Lower lobe of right lung (tissue), 2 donors: ENCODE results near the gene TRPM6. TPM values are rescaled to one million over a fixed set of nuclear protein-coding genes. Genes with fewer than 3 reads are reported as not detected.
A peak's percentile ranks its signal among the peaks of the same experiment; 100 is the strongest.

ENCODE experiments used
- ATAC-seq, 2 donors: fragments of 200-7000 bp; cut with Tn5 transposase; one replicate each; pipeline ENCODE4 v1.9.1; 2020 to 2022; ENCODE audit warnings: mild to moderate bottlenecking in 2 of 2, moderate library complexity in 2 of 2
- DNase-seq: peaks from one replicate; pipeline ENCODE4 v3.0.0-alpha.2; 2020
- H3K27ac ChIP-seq: fragments of 200-600 bp; one replicate; pipeline ENCODE4 v1.8.0; 2022
- H3K27me3 ChIP-seq: fragments of 200-600 bp; one replicate; pipeline ENCODE4 v1.8.0; 2022; ENCODE audit warnings: low read depth
- H3K36me3 ChIP-seq: fragments of 200-600 bp; one replicate; pipeline ENCODE4 v1.8.0; 2022; ENCODE audit warnings: mild to moderate bottlenecking
- H3K4me1 ChIP-seq: fragments of 200-600 bp; one replicate; pipeline ENCODE4 v1.8.0; 2022
- H3K4me3 ChIP-seq: fragments of 200-600 bp; one replicate; pipeline ENCODE4 v1.8.0; 2022; ENCODE audit warnings: mild to moderate bottlenecking
- H3K9me3 ChIP-seq: fragments of 200-600 bp; one replicate; pipeline ENCODE4 v1.8.0; 2022
- intact Hi-C: fragments of 100-400 bp; cut with DNase I; formaldehyde crosslinking; loops from one replicate; pipeline ENCODE4 v1.11.0; 2022
- long read RNA-seq: library from polyadenylated mRNA; unstranded; transcript quantifications from one replicate; pipeline ENCODE4 v2.0.0, GENCODE V29; 2021
- total RNA-seq: library from RNA; stranded (reverse); fragmentation: NEBNext Ultra II Directional; extraction: Animal tissue kit (Norgen Biotek cat#: 25700); gene quantifications from one replicate; pipeline ENCODE4 v1.2.1, GENCODE V29; 2021
- TF ChIP-seq, protein P1 (sequence below): fragments of 200-600 bp; IDR thresholded peaks from one replicate; pipeline ENCODE4 v1.8.0; 2022; ENCODE audit warnings: antibody characterized with exemption, mild to moderate bottlenecking
- donor health status: DM: no; HTN: yes; CAD: no; lungs with severe emphysema.

The TRPM6 gene
- total RNA-seq = 0.44 TPM
- long read RNA-seq = 0 reads

GRCh38 chr9:74887041-74887980 is at the start of gene TRPM6:
Gene TRPM6, minus strand, starts transcription at chr9:74887921. Its CDS starts 65 bp downstream, at chr9:74887856.
- Histone ChIP-seq H3K27ac (peak within 1 kb of the TSS; percentile 80), H3K36me3 (no peaks in the 10 kb centered on the region), H3K27me3 (no peaks in the 10 kb centered on the region), H3K9me3 (no peaks in the 10 kb centered on the region), H3K4me3 (peak within 1 kb of the TSS; percentile 63), H3K4me1 (peaks cover 8% of the 10 kb centered on the region)
- TF ChIP-seq, protein P1, sequence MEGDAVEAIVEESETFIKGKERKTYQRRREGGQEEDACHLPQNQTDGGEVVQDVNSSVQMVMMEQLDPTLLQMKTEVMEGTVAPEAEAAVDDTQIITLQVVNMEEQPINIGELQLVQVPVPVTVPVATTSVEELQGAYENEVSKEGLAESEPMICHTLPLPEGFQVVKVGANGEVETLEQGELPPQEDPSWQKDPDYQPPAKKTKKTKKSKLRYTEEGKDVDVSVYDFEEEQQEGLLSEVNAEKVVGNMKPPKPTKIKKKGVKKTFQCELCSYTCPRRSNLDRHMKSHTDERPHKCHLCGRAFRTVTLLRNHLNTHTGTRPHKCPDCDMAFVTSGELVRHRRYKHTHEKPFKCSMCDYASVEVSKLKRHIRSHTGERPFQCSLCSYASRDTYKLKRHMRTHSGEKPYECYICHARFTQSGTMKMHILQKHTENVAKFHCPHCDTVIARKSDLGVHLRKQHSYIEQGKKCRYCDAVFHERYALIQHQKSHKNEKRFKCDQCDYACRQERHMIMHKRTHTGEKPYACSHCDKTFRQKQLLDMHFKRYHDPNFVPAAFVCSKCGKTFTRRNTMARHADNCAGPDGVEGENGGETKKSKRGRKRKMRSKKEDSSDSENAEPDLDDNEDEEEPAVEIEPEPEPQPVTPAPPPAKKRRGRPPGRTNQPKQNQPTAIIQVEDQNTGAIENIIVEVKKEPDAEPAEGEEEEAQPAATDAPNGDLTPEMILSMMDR = no peak
- intact Hi-C loops = no loop called here
- DNase-seq (peak; percentile 87), ATAC-seq (peak; percentile 92 to 95)

- Histone ChIP-seq H3K36me3 (no peaks in the 10 kb centered on the region), H3K9me3 (peaks cover 9% of the 10 kb centered on the region), H3K27me3 (no peaks in the 10 kb centered on the region), H3K4me3 (no peak overlapping the region), H3K4me1 (no peaks in the 10 kb centered on the region), H3K27ac (no peak overlapping the region)
- DNase-seq (no peak), ATAC-seq (no peak)
- intact Hi-C loops = no loop called here
- TF ChIP-seq, protein P1 = no peak
Measured at GRCh38 chr9:74935008-74935407, 47.3 kb upstream of the TRPM6 start.

DNA sequence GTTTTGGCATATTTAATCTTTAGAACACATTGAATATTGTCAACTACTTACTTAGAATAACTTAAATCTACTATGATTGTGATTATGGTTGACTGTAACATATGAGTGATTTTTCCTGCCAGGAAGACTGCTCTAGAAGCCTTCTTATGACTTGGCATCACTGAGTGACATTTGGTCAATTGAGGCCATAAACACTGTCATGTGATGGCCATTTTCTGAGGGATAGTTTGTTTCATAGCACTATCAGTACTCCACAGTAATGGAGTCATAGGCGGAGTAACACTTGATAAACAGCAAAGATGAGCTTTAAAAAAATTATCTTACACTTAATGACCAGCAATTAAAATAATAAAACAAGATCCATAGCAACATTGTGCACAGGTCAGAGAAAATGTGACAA is 34.0 kb upstream of the TRPM6 start:
- ATAC-seq = no peak
- Histone ChIP-seq H3K27me3 (no peaks in the 10 kb centered on the region), H3K4me3 (no peak overlapping the region), H3K36me3 (no peaks in the 10 kb centered on the region), H3K27ac (no peak overlapping the region), H3K4me1 (no peaks in the 10 kb centered on the region), H3K9me3 (no peaks in the 10 kb centered on the region)
- no peak for DNase-seq
- intact Hi-C loops = no loop called here
- TF ChIP-seq, protein P1 = no peak

DNA sequence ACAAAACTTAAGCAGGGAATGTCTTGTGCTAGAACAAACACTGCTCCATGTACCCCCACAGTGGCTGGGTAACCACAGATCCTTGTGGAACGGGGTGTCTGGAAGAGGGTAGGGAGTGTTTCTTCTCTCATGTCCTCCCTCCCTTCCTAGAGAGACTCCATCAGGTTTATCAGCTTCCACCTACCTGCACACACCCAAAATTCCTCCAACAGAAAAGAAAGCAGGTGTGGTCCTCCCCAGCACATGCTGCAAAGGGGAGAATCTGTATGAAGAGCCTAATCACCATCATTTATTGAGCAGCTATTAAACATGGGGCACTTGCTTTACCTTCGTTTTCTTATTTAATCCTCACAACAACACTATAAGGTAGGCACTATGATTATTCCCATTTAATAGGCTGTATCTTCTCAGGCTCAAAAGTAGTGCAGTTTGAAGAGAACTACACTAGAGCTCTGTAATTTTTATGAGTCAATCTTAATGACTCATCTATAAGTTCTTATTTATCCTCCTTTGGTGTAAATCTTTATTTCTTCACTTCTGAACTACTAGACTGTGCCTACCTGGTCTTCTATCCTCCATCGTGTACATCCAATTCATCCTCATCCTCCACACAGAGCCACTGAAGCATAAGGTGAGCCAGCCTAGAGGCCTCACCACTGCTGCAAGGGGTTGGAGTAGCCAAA is 33.4 kb upstream of the TRPM6 start:
- no peak for DNase-seq
- intact Hi-C loops = no loop called here
- Histone ChIP-seq H3K27me3 (no peaks in the 10 kb centered on the region), H3K9me3 (no peaks in the 10 kb centered on the region), H3K27ac (no peak overlapping the region), H3K4me3 (no peak overlapping the region), H3K4me1 (no peaks in the 10 kb centered on the region), H3K36me3 (no peaks in the 10 kb centered on the region)
- TF ChIP-seq, protein P1 = no peak
- no peak for ATAC-seq

GRCh38 chr9:74910036-74910435 is 22.3 kb upstream of the TRPM6 start:
- intact Hi-C loops = no loop called here
- TF ChIP-seq, protein P1 = no peak
- Histone ChIP-seq H3K4me1 (no peaks in the 10 kb centered on the region), H3K27me3 (no peaks in the 10 kb centered on the region), H3K9me3 (no peaks in the 10 kb centered on the region), H3K36me3 (no peaks in the 10 kb centered on the region), H3K4me3 (no peak overlapping the region), H3K27ac (no peak overlapping the region)
- ATAC-seq = no peak
- no peak for DNase-seq
